Neural progenitor cell (in vitro differentiated cells): ENCODE results near the gene AP4B1. TPM values are rescaled to one million over a fixed set of nuclear protein-coding genes. Genes with fewer than 3 reads are reported as not detected.

Experiments used
- DNase-seq: peaks from one replicate; pipeline ENCODE4 v3.0.0-alpha.2; 2016; ENCODE audit warnings: low spot score
- H2AFZ ChIP-seq: fragments of 200-600 bp; sonication (generic); replicated peaks from 2 replicates; pipeline ENCODE4 v1.6.1; 2016; ENCODE audit warnings: antibody characterized with exemption
- H3F3A ChIP-seq: fragments of 200-600 bp; sonication (generic); 2 replicates; pipeline ENCODE4 v1.6.1; 2016; ENCODE audit warnings: antibody characterized with exemption, low read depth
- H3K27ac ChIP-seq: fragments of 200-600 bp; sonication (generic); 2 replicates; pipeline ENCODE4 v1.5.1; 2016; ENCODE audit warnings: mild to moderate bottlenecking
- H3K27me3 ChIP-seq: fragments of 200-600 bp; sonication (generic); 2 replicates; pipeline ENCODE4 v1.6.1; 2016; ENCODE audit warnings: mild to moderate bottlenecking, moderate library complexity
- H3K36me3 ChIP-seq: fragments of 200-600 bp; sonication (generic); 2 replicates; pipeline ENCODE4 v1.5.1; 2016
- H3K4me1 ChIP-seq: fragments of 200-600 bp; sonication (generic); 2 replicates; pipeline ENCODE4 v1.6.1; 2016; ENCODE audit warnings: mixed run types
- H3K4me2 ChIP-seq: fragments of 200-600 bp; sonication (generic); 2 replicates; pipeline ENCODE4 v1.6.1; 2016
- H3K4me3 ChIP-seq: fragments of 200-600 bp; sonication (generic); 2 replicates; pipeline ENCODE4 v1.5.1; 2016
- H3K79me2 ChIP-seq: fragments of 200-600 bp; sonication (generic); 2 replicates; pipeline ENCODE4 v1.6.1; 2016; ENCODE audit warnings: low read depth
- H3K9ac ChIP-seq: fragments of 200-600 bp; sonication (generic); 2 replicates; pipeline ENCODE4 v1.6.1; 2016
- H3K9me3 ChIP-seq: fragments of 200-600 bp; sonication (generic); 2 replicates; pipeline ENCODE4 v1.5.1; 2016; ENCODE audit warnings: low read depth
- H4K20me1 ChIP-seq: fragments of 200-600 bp; sonication (generic); 2 replicates; pipeline ENCODE4 v1.6.1; 2016; ENCODE audit warnings: low read depth
- H3K27ac Mint-ChIP-seq: 3 replicates; pipeline ENCODE4 v1.8.0; 2021; ENCODE audit warnings: mixed read lengths
- H3K27me3 Mint-ChIP-seq: 2 replicates; pipeline ENCODE4 v1.8.0; 2022; ENCODE audit warnings: low read depth, mild to moderate bottlenecking, inconsistent platforms, moderate library complexity, mixed read lengths; ENCODE audit not compliant: insufficient read depth
- H3K36me3 Mint-ChIP-seq: 3 replicates; pipeline ENCODE4 v1.8.0; 2021; ENCODE audit warnings: mixed read lengths
- H3K4me1 Mint-ChIP-seq: 3 replicates; pipeline ENCODE4 v1.8.0; 2021; ENCODE audit warnings: mixed read lengths
- H3K4me3 Mint-ChIP-seq: 3 replicates; pipeline ENCODE4 v1.8.0; 2021; ENCODE audit warnings: mild to moderate bottlenecking, moderate library complexity, mixed read lengths
- H3K9me3 Mint-ChIP-seq: 3 replicates; pipeline ENCODE4 v1.8.0; 2020; ENCODE audit warnings: mixed read lengths
- CTCF ChIP-seq: fragments of 200-600 bp; sonication (generic); IDR thresholded peaks from 2 replicates; pipeline ENCODE4 v1.5.1; 2017; ENCODE audit warnings: antibody characterized with exemption, mild to moderate bottlenecking
- EZH2 ChIP-seq: fragments of 200-600 bp; sonication (generic); IDR thresholded peaks from 2 replicates; pipeline ENCODE4 v1.6.1; 2017; ENCODE audit warnings: antibody characterized with exemption, mild to moderate bottlenecking, moderate library complexity
- EZH2phosphoT487 ChIP-seq: fragments of 200-600 bp; sonication (generic); IDR thresholded peaks from 2 replicates; pipeline ENCODE4 v1.6.1; 2017; ENCODE audit warnings: antibody characterized with exemption
- total RNA-seq: library from RNA; depleted of rRNA; stranded (reverse); fragments of >200 nt; gene quantifications from 2 replicates; pipeline ENCODE4 v1.2.3, GENCODE V29; 2015; ENCODE audit warnings: low replicate concordance

The AP4B1 gene
- total RNA-seq, 1 donor from 2014 or later, result 27.7 TPM

- Histone ChIP-seq H2AFZ (no peak overlapping the region), H3K4me2 (peak overlapping the region; percentile 64), H3K4me1 (peaks cover 27% of the 10 kb centered on the region), H3K9ac (no peak overlapping the region), H3K4me3 (no peak overlapping the region), H3K9me3 (no peaks in the 10 kb centered on the region), H3F3A (peaks cover 16% of the 10 kb centered on the region), H3K27me3 (no peaks in the 10 kb centered on the region), H3K27ac (peak overlapping the region; percentile 76), H3K36me3 (peaks cover 13% of the 10 kb centered on the region), H3K79me2 (peaks cover 97% of the 10 kb centered on the region), H4K20me1 (peaks cover 61% of the 10 kb centered on the region)
- peaks cover 27% of the 10 kb centered on the region for H3K4me1 Mint-ChIP-seq
- H3K4me3 Mint-ChIP-seq, result no peak overlapping the region
- TF ChIP-seq EZH2, result no peak
- TF ChIP-seq EZH2phosphoT487, result no peak
- H3K27me3 Mint-ChIP-seq, result no peaks in the 10 kb centered on the region
- peaks cover 12% of the 10 kb centered on the region for H3K9me3 Mint-ChIP-seq
- peak overlapping the region; percentile 4 for H3K27ac Mint-ChIP-seq
- peaks cover 29% of the 10 kb centered on the region for H3K36me3 Mint-ChIP-seq
- peak; percentile 50 for DNase-seq
Observed at GRCh38 chr1:113946678-113947387, 42.2 kb upstream of the AP4B1 start.

DNA sequence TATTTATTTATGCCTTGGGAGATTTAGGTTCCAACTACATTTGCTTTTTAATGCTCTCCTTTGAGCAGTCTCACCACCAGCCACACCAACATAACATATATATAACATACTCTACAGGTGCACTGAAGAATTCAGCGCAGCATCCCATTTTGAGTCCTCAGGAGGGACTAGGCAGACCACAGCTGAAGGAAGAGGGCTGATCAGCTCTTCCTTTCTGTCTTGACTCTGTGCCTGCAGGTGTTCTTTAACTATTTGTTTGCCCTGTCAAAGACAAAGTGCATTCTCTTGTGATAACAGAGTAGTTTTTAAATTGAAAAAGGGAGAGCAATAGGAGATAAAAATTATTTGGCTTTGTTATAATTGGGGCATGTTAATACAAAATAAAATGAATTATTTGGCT is 41.5 kb upstream of the AP4B1 start:
- TF ChIP-seq EZH2, result no peak
- no peak for TF ChIP-seq CTCF
- TF ChIP-seq EZH2phosphoT487, result no peak
- H3K79me2 ChIP-seq, result peaks cover 94% of the 10 kb centered on the region
- H3K27ac ChIP-seq, result peak overlapping the region; percentile 76
- no peak overlapping the region for H3K4me3 ChIP-seq
- H2AFZ ChIP-seq, result no peak overlapping the region
- H3K4me1 ChIP-seq, result peaks cover 27% of the 10 kb centered on the region
- H4K20me1 ChIP-seq, result peaks cover 64% of the 10 kb centered on the region
- H3K4me2 ChIP-seq, result peak overlapping the region; percentile 64
- Mint-ChIP-seq H3K36me3 (peaks cover 32% of the 10 kb centered on the region), H3K9me3 (peaks cover 12% of the 10 kb centered on the region), H3K4me1 (peaks cover 27% of the 10 kb centered on the region), H3K4me3 (no peak overlapping the region), H3K27ac (no peak overlapping the region), H3K27me3 (no peaks in the 10 kb centered on the region)
- no peaks in the 10 kb centered on the region for H3K9me3 ChIP-seq
- peak; percentile 20 for DNase-seq
- H3K9ac ChIP-seq, result no peak overlapping the region
- peaks cover 13% of the 10 kb centered on the region for H3K36me3 ChIP-seq
- no peaks in the 10 kb centered on the region for H3K27me3 ChIP-seq
- peaks cover 16% of the 10 kb centered on the region for H3F3A ChIP-seq

GRCh38 chr1:113945329-113945728 is 40.7 kb upstream of the AP4B1 start:
- peaks cover 16% of the 10 kb centered on the region for H3F3A ChIP-seq
- Mint-ChIP-seq H3K27me3 (no peaks in the 10 kb centered on the region), H3K4me1 (peaks cover 27% of the 10 kb centered on the region), H3K27ac (no peak overlapping the region), H3K9me3 (peaks cover 12% of the 10 kb centered on the region), H3K36me3 (peaks cover 40% of the 10 kb centered on the region), H3K4me3 (no peak overlapping the region)
- H3K36me3 ChIP-seq, result peaks cover 13% of the 10 kb centered on the region
- H3K9me3 ChIP-seq, result no peaks in the 10 kb centered on the region
- H3K9ac ChIP-seq, result no peak overlapping the region
- H4K20me1 ChIP-seq, result peaks cover 70% of the 10 kb centered on the region
- H3K27ac ChIP-seq, result no peak overlapping the region
- no peak overlapping the region for H2AFZ ChIP-seq
- peaks cover 27% of the 10 kb centered on the region for H3K4me1 ChIP-seq
- TF ChIP-seq CTCF, result no peak
- TF ChIP-seq EZH2, result no peak
- TF ChIP-seq EZH2phosphoT487, result no peak
- no peak overlapping the region for H3K4me2 ChIP-seq
- no peaks in the 10 kb centered on the region for H3K27me3 ChIP-seq
- DNase-seq, result no peak
- peaks cover 86% of the 10 kb centered on the region for H3K79me2 ChIP-seq
- no peak overlapping the region for H3K4me3 ChIP-seq
